Ovary (tissue), 3 donors: ENCODE measurements around the gene TMEM272.

Experiments used
- CTCF ChIP-seq, 3 donors: fragments of 450-650 bp in 2 of 3; fragments of 200-600 bp in 1 of 3; IDR thresholded peaks; one replicate each; pipeline versions ENCODE4 v1.5.1 to v1.8.0; 2016 to 2022; ENCODE audit warnings: antibody characterized with exemption in 3 of 3, mild to moderate bottlenecking in 1 of 3
- EP300 ChIP-seq: sonication (generic); formaldehyde crosslinking; IDR thresholded peaks from one replicate; pipeline ENCODE4 v1.6.1; 2017; ENCODE audit warnings: antibody characterized with exemption
- POLR2A ChIP-seq: fragments of 450-650 bp; IDR thresholded peaks from one replicate; pipeline ENCODE4 v1.6.1; 2017; ENCODE audit warnings: antibody characterized with exemption, mild to moderate bottlenecking, moderate library complexity
- donor health status: DM: no; HTN: no; CAD: no.

- TF ChIP-seq POLR2A (no peak), CTCF (IDR thresholded peaks at IDR 0.05) (no peak), EP300 (no peak)
Observed at GRCh38 chr13:51800486-51800885, 44.5 kb downstream of the TMEM272 start.
